Cardiac muscle cell (in vitro differentiated cells and primary cell): ENCODE measurements around the gene SLC24A3. TPM values are rescaled to one million over a fixed set of nuclear protein-coding genes. Genes with fewer than 3 reads are reported as not detected.

ENCODE experiments used
- DNase-seq, 2 donors: peaks; one replicate each; pipeline versions ENCODE4 v3.0.0 to v3.0.0-alpha.2; 2010 to 2017; ENCODE audit warnings: low read depth in 1 of 2, low spot score in 1 of 2
- H3K27ac ChIP-seq: fragments of 200-600 bp; sonication (generic); 2 replicates; pipeline ENCODE4 v1.5.1; 2016
- H3K27me3 ChIP-seq: fragments of 200-600 bp; sonication (generic); 2 replicates; pipeline ENCODE4 v1.6.0; 2016; ENCODE audit warnings: control low read depth
- H3K36me3 ChIP-seq: fragments of 200-600 bp; sonication (generic); 2 replicates; pipeline ENCODE4 v1.5.1; 2016; ENCODE audit warnings: control low read depth
- H3K4me1 ChIP-seq: fragments of 200-600 bp; sonication (generic); 2 replicates; pipeline ENCODE4 v1.8.1; 2017; ENCODE audit warnings: low read depth, mild to moderate bottlenecking, mixed run types
- H3K4me3 ChIP-seq: fragments of 200-600 bp; sonication (generic); 2 replicates; pipeline ENCODE4 v1.5.1; 2016; ENCODE audit warnings: mild to moderate bottlenecking
- H3K9me3 ChIP-seq: fragments of 200-600 bp; sonication (generic); 2 replicates; pipeline ENCODE4 v1.5.1; 2017; ENCODE audit warnings: low read depth, mild to moderate bottlenecking, control low read depth
- polyA plus RNA-seq: library from polyadenylated mRNA; unstranded; fragments of >200 nt; fragmentation: Nextera tagmentation; extraction: Ambion mirVana; gene quantifications from 2 replicates; pipeline ENCODE4 v1.2.1, GENCODE V29; 2016
- total RNA-seq: library from RNA; depleted of rRNA; stranded (reverse); fragments of >200 nt; gene quantifications from 2 replicates; pipeline ENCODE4 v1.2.3, GENCODE V29; 2016
- TF ChIP-seq, protein P1 (sequence below): IDR thresholded peaks from 2 replicates; pipeline ENCODE4 v1.5.1; 2012; ENCODE audit warnings: low read depth, mild to moderate bottlenecking, low read length

Gene SLC24A3
- total and polyA plus RNA-seq, 2 experiments from 2014 or later, result 1.6 to 1.7 TPM

DNA sequence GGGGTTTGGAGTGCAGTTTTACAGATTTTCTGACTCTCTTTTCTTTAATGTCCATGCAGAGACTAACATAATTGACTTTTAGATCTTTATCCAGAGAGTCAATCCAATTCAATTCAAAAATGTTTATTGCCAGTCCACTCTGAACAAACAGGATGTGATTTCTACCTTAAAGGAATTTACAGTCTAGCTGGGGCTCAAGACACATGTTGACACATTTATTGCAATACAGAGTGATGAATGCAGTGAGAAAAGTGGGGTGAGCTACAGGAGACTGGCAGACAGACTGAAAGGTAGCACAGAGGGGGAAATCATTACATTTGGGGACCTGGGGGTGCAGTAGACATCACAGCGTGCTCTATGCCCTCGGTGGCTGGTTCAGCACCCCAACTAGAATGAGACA lies 193.9 kb downstream of the SLC24A3 start:
- no peak overlapping the region for H3K4me3 ChIP-seq
- TF ChIP-seq, protein P1, sequence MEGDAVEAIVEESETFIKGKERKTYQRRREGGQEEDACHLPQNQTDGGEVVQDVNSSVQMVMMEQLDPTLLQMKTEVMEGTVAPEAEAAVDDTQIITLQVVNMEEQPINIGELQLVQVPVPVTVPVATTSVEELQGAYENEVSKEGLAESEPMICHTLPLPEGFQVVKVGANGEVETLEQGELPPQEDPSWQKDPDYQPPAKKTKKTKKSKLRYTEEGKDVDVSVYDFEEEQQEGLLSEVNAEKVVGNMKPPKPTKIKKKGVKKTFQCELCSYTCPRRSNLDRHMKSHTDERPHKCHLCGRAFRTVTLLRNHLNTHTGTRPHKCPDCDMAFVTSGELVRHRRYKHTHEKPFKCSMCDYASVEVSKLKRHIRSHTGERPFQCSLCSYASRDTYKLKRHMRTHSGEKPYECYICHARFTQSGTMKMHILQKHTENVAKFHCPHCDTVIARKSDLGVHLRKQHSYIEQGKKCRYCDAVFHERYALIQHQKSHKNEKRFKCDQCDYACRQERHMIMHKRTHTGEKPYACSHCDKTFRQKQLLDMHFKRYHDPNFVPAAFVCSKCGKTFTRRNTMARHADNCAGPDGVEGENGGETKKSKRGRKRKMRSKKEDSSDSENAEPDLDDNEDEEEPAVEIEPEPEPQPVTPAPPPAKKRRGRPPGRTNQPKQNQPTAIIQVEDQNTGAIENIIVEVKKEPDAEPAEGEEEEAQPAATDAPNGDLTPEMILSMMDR, result no peak
- no peak overlapping the region for H3K27ac ChIP-seq
- no peaks in the 10 kb centered on the region for H3K27me3 ChIP-seq
- H3K9me3 ChIP-seq, result no peaks in the 10 kb centered on the region
- no peaks in the 10 kb centered on the region for H3K36me3 ChIP-seq
- no peaks in the 10 kb centered on the region for H3K4me1 ChIP-seq
- DNase-seq, result no peak

DNA sequence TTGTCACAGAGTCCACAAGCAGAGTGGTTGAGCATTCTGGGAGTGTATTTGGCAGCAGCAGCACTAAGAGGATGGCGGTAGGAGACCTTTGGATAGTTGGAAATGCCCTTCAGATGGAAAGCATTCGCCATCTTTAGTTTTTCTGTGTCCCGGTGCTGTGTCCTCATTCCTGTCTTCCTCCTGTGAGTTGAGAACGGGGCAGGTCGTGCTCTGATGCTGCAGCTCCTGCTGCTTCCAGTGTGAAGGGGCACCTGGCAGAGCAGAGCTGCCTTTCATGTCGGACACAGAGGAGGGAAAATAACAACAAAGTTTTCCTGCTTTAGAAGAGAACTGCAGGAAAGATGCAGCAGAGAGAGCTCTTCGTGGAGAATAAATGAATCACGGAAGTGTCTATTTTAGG lies 194.8 kb downstream of the SLC24A3 start:
- DNase-seq, result no peak
- Histone ChIP-seq H3K4me1 (no peaks in the 10 kb centered on the region), H3K4me3 (no peak overlapping the region)

DNA sequence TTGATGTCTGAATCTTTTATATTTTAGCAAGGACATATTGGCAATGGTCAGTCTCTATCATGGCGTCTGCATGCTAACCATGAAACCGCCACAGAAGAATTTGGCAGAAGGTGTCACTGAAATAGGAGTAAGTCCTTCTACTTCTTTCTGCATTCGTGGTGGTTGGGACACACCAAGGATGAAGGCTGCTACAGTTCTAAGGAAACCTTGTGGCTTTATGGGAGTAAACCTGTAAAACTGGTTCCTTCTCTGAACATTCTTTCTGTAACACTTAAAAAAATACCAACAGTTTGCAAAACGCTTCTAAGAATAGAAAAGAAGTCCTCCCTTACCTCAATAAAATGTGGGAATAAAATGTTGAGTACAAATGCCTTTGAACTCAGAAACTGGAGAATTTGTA lies 195.3 kb downstream of the SLC24A3 start:
- Histone ChIP-seq H3K27me3 (no peaks in the 10 kb centered on the region), H3K4me3 (no peak overlapping the region), H3K9me3 (no peaks in the 10 kb centered on the region), H3K27ac (no peak overlapping the region), H3K4me1 (no peaks in the 10 kb centered on the region), H3K36me3 (no peaks in the 10 kb centered on the region)
- TF ChIP-seq, protein P1, result no peak
- no peak for DNase-seq

More for the DNA sequence above, 194.8 kb downstream of the SLC24A3 start:
- Histone ChIP-seq H3K27ac (no peak overlapping the region), H3K27me3 (no peaks in the 10 kb centered on the region), H3K9me3 (no peaks in the 10 kb centered on the region), H3K36me3 (no peaks in the 10 kb centered on the region)
- TF ChIP-seq, protein P1, result no peak

DNA sequence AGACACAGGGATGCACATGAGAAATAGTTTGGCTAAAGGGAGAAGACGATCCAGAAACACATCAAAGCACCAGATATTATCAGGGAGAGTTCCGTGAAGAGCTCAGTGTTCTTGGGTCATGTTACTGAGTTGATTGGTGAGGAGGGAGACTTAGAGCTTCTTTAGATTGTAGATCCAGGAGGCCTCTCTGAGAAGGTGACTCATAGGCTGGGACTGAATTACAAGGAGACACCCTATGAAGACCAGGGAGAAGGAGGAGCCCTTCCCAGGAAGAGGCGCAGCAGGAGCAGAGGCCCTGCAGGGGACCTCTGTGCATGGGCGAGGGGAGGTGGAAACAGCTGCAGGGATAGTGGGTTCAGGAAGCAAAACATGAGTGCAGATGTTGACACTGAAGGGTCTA lies 196.5 kb downstream of the SLC24A3 start:
- TF ChIP-seq, protein P1, result no peak
- Histone ChIP-seq H3K4me1 (no peaks in the 10 kb centered on the region), H3K36me3 (no peaks in the 10 kb centered on the region), H3K4me3 (no peak overlapping the region), H3K27me3 (no peaks in the 10 kb centered on the region), H3K27ac (no peak overlapping the region), H3K9me3 (no peaks in the 10 kb centered on the region)
- DNase-seq, result no peak

DNA sequence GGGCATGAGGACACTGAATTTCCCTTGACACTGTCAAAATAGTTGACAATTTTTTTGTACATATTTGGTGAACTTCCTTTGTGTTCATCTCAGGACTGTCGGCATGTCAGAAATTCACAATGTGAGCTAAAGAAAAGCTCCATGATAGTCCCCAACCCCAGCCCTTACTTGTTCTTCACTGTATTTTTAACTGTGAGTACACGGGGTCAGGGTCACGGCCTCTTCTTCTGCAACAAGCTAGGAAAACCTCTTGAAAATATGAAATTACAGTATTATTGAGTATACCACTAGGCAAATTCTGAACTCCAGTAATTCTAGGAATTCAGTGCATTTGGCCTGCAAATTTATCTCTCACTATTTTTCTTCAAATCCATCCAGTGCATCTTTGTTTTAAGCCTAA lies 199.4 kb downstream of the SLC24A3 start:
- Histone ChIP-seq H3K27ac (no peak overlapping the region), H3K9me3 (no peaks in the 10 kb centered on the region), H3K27me3 (no peaks in the 10 kb centered on the region), H3K4me1 (no peaks in the 10 kb centered on the region), H3K4me3 (no peak overlapping the region), H3K36me3 (no peaks in the 10 kb centered on the region)
- DNase-seq, result no peak
- TF ChIP-seq, protein P1, result no peak

DNA sequence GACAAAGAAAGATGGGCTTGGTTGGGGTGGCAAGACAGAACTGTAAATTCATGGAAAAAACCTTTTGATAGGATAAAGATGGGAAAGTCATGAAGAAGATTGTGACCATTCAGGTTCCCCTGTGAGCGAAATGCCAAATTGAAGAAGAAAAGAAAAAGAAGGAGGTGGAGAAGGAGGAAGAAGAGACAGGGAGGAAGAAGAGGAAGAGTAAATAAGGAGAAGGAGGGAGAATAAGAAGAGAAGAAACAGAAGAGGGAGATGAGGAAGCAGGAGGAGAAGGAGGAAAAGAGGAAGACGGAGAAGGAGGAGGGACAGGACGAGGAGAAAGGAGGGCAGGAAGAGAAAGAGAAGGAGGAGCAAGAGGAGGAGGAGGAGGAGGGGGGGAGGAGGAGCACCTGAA lies 199.8 kb downstream of the SLC24A3 start:
- Histone ChIP-seq H3K27ac (no peak overlapping the region), H3K36me3 (no peaks in the 10 kb centered on the region), H3K4me3 (no peak overlapping the region), H3K27me3 (no peaks in the 10 kb centered on the region), H3K9me3 (no peaks in the 10 kb centered on the region), H3K4me1 (no peaks in the 10 kb centered on the region)
- TF ChIP-seq, protein P1, result no peak
- no peak for DNase-seq
